Testis (tissue), 2 donors: ENCODE measurements around the gene RRAGB.

Experiments used
- POLR2A ChIP-seq: fragments of 450-650 bp; IDR thresholded peaks from one replicate; pipeline ENCODE4 v1.6.1; 2017; ENCODE audit warnings: antibody characterized with exemption, mild to moderate bottlenecking, moderate library complexity
- TF ChIP-seq, protein P1 (sequence below), 3 experiments: fragments of 450-650 bp in 2 of 3; fragments of 200-600 bp in 1 of 3; sonication (generic) in 1 of 3; IDR thresholded peaks; one replicate each; pipeline ENCODE4 v1.5.1; 2016 to 2019; ENCODE audit warnings: antibody characterized with exemption in 3 of 3, mild to moderate bottlenecking in 2 of 3, moderate library complexity in 1 of 3

DNA sequence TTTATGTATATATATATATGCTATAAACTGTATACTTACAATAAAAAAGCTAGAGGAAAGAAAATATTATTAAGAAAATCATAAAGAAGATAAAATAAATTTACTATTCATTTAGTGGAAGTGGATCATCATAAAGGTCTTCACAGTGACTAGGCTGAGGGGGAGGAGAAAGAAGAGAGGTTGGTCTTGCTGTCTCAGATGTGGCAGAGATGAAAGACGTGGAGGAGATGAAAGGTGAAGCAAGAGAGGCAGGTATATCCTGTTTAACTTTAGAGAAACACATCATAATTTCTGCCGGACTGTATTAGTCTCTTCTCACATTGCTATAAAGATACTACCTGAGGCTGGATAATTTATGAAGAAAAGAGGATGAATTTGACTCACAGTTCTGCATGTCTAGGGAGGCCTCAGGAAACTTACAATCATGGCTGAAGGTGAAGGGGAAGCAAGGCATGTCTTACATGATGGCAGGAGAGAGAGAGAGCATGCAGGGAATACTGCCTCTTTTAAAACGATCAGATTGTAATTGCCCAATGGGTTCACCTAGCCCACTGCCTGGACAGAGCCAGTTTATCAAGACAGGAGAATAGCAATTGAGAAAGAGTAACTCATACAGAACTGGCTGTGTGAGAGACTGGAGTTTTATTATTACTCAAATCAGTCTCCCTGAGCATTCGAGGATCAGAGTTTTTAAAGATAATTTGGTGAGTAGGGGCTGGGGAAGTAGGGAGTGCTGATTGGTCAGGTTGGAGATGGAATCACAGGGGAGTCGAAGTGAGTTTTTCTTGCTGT lies 22.1 kb upstream of the RRAGB start:
- TF ChIP-seq, protein P1, sequence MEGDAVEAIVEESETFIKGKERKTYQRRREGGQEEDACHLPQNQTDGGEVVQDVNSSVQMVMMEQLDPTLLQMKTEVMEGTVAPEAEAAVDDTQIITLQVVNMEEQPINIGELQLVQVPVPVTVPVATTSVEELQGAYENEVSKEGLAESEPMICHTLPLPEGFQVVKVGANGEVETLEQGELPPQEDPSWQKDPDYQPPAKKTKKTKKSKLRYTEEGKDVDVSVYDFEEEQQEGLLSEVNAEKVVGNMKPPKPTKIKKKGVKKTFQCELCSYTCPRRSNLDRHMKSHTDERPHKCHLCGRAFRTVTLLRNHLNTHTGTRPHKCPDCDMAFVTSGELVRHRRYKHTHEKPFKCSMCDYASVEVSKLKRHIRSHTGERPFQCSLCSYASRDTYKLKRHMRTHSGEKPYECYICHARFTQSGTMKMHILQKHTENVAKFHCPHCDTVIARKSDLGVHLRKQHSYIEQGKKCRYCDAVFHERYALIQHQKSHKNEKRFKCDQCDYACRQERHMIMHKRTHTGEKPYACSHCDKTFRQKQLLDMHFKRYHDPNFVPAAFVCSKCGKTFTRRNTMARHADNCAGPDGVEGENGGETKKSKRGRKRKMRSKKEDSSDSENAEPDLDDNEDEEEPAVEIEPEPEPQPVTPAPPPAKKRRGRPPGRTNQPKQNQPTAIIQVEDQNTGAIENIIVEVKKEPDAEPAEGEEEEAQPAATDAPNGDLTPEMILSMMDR (IDR thresholded peaks at IDR 0.05) = no peak
- TF ChIP-seq POLR2A = no peak
